Measurements from ENCODE around the gene SLK. TPM values are rescaled to one million over a fixed set of nuclear protein-coding genes. Genes with fewer than 3 reads are reported as not detected.

Gene SLK
- total RNA-seq, 1 experiment from 2014 or later = 71.9 TPM

- no peak for TF ChIP-seq CTCF (IDR thresholded peaks at IDR 0.05; ENCODE audit: unreplicated experiment)
- intact Hi-C loops (cut with micrococcal nuclease) = no loop called here
- Mint-ChIP-seq H3K4me3 (ENCODE audit: unreplicated experiment) (no peak overlapping the region), H3K9me3 (ENCODE audit: unreplicated experiment) (no peaks in the 10 kb centered on the region), H3K4me1 (ENCODE audit: insufficient read depth, unreplicated experiment) (peaks cover 32% of the 10 kb centered on the region), H3K36me3 (ENCODE audit: insufficient read depth, unreplicated experiment) (peaks cover 98% of the 10 kb centered on the region), H3K27me3 (ENCODE audit: insufficient read depth, unreplicated experiment) (no peaks in the 10 kb centered on the region), H3K27ac (ENCODE audit: low read depth, unreplicated experiment) (no peak overlapping the region)
- no TSS peak for BruUV-seq (replicated peaks)
- DNase-seq (ENCODE audit: unreplicated experiment) = no peak
- ChIA-PET POLR2A (interaction anchor here (0.6 to 9.4 kb wide), 6 partner anchors 8 to 211 kb away, joined by 3 to 141 read pairs (median 6); partner anchors contain the start of genes GSTO2 and SFR1), CTCF (interaction anchor here (0.5 to 3.3 kb wide), 7 partner anchors 10 to 328 kb away, joined by 3 to 20 read pairs (median 4); partner anchors contain the start of gene SFR1)
Measured at GRCh38 chr10:104057717-104058116, 90.8 kb downstream of the SLK start.

GRCh38 chr10:104059364-104059763 lies 92.4 kb downstream of the SLK start:
- no peak for TF ChIP-seq CTCF (IDR thresholded peaks at IDR 0.05; ENCODE audit: unreplicated experiment)
- Mint-ChIP-seq H3K9me3 (ENCODE audit: unreplicated experiment) (no peaks in the 10 kb centered on the region), H3K27me3 (ENCODE audit: insufficient read depth, unreplicated experiment) (no peaks in the 10 kb centered on the region), H3K4me3 (ENCODE audit: unreplicated experiment) (no peak overlapping the region), H3K36me3 (ENCODE audit: insufficient read depth, unreplicated experiment) (peaks cover 100% of the 10 kb centered on the region), H3K27ac (ENCODE audit: low read depth, unreplicated experiment) (peak overlapping the region; percentile 36), H3K4me1 (ENCODE audit: insufficient read depth, unreplicated experiment) (peaks cover 17% of the 10 kb centered on the region)
- CTCF ChIA-PET = interaction anchor here (0.8 to 3.3 kb wide), 4 partner anchors 21 to 64 kb away, joined by 3 to 20 read pairs (median 4); partner anchors contain the start of gene SFR1
- DNase-seq (ENCODE audit: unreplicated experiment) = no peak
- intact Hi-C loops (cut with micrococcal nuclease) = no loop called here
- BruUV-seq (replicated peaks) = no TSS peak
- POLR2A ChIA-PET = interaction anchor here (0.6 to 9.4 kb wide), 14 partner anchors 9 to 239 kb away, joined by 3 to 141 read pairs (median 4); partner anchors contain the start of genes COL17A1 and SFR1

DNA sequence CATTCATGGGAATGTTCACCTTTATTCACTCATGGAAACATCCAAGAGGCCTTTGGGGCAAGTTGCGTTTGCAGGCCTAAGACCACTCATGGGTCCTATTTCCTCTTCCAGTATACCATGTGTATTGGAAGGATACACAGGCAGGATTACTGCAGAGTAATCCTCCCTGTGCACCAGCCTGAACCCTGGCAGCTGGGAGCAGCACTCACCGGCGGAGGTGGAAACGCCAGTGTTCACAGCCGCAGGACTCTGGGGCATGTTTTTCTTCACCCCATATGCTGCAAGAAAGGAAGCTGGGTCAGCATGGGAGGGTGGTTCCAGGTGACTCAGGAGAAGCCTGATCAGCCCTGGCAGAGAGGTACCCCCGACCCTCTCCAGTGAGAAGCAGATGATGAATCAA lies 94.3 kb downstream of the SLK start:
- Mint-ChIP-seq H3K4me3 (ENCODE audit: unreplicated experiment) (no peak overlapping the region), H3K27me3 (ENCODE audit: insufficient read depth, unreplicated experiment) (no peaks in the 10 kb centered on the region), H3K27ac (ENCODE audit: low read depth, unreplicated experiment) (no peak overlapping the region), H3K9me3 (ENCODE audit: unreplicated experiment) (no peaks in the 10 kb centered on the region), H3K36me3 (ENCODE audit: insufficient read depth, unreplicated experiment) (peaks cover 100% of the 10 kb centered on the region), H3K4me1 (ENCODE audit: insufficient read depth, unreplicated experiment) (no peaks in the 10 kb centered on the region)
- POLR2A ChIA-PET = interaction anchor here (0.5 to 9.4 kb wide), 12 partner anchors 9 to 70 kb away, joined by 3 to 141 read pairs (median 4); partner anchors contain the start of genes COL17A1 and SFR1
- no TSS peak for BruUV-seq (replicated peaks)
- no peak for DNase-seq (ENCODE audit: unreplicated experiment)
- TF ChIP-seq CTCF (IDR thresholded peaks at IDR 0.05; ENCODE audit: unreplicated experiment) = no peak
- CTCF ChIA-PET = interaction anchor here (0.7 to 2.5 kb wide), 4 partner anchors 9 to 173 kb away, joined by 3 to 5 read pairs (median 4); no protein-coding TSS in a partner anchor
- intact Hi-C loops (cut with micrococcal nuclease) = no loop called here

- intact Hi-C loops (cut with micrococcal nuclease) = no loop called here
- ChIA-PET CTCF (interaction anchor here (0.7 to 1.3 kb wide), 3 partner anchors 10 to 313 kb away, joined by 3 to 6 read pairs (median 4); partner anchors contain the start of gene SFR1), POLR2A (interaction anchor here (1.4 to 31.8 kb wide), 5 partner anchors 7 to 53 kb away, joined by 7 to 1749 read pairs (median 17); partner anchors contain the start of gene SFR1)
- H3K9me3 Mint-ChIP-seq (ENCODE audit: unreplicated experiment) = no peaks in the 10 kb centered on the region
- peaks cover 99% of the 10 kb centered on the region for H3K36me3 Mint-ChIP-seq (ENCODE audit: insufficient read depth, unreplicated experiment)
- no peak for DNase-seq (ENCODE audit: unreplicated experiment)
- no peaks in the 10 kb centered on the region for H3K4me1 Mint-ChIP-seq (ENCODE audit: insufficient read depth, unreplicated experiment)
- H3K4me3 Mint-ChIP-seq (ENCODE audit: unreplicated experiment) = no peak overlapping the region
- BruUV-seq (replicated peaks) = no TSS peak
- no peak for TF ChIP-seq CTCF (IDR thresholded peaks at IDR 0.05; ENCODE audit: unreplicated experiment)
- no peak overlapping the region for H3K27ac Mint-ChIP-seq (ENCODE audit: low read depth, unreplicated experiment)
- H3K27me3 Mint-ChIP-seq (ENCODE audit: insufficient read depth, unreplicated experiment) = no peaks in the 10 kb centered on the region
Measured at GRCh38 chr10:104065748-104066147, 98.8 kb downstream of the SLK start.

All from MCF 10A (cell line).